Neural progenitor cell (in vitro differentiated cells): ENCODE measurements around the gene TRPV2.

Experiments used
- CTCF ChIP-seq: fragments of 200-600 bp; sonication (generic); IDR thresholded peaks from 2 replicates; pipeline ENCODE4 v1.5.1; 2017; ENCODE audit warnings: antibody characterized with exemption, mild to moderate bottlenecking
- EZH2 ChIP-seq: fragments of 200-600 bp; sonication (generic); IDR thresholded peaks from 2 replicates; pipeline ENCODE4 v1.6.1; 2017; ENCODE audit warnings: antibody characterized with exemption, mild to moderate bottlenecking, moderate library complexity

- no peak for TF ChIP-seq CTCF
- TF ChIP-seq EZH2 = no peak
These were observed 62.3 kb downstream of the TRPV2 start for GRCh38 chr17:16477666-16478065.
